Measurements from ENCODE around the gene SLC6A20. TPM values are rescaled to one million over a fixed set of nuclear protein-coding genes. Genes with fewer than 3 reads are reported as not detected.

Gene SLC6A20
- total and polyA plus RNA-seq, 2 of the 13 experiments (the other 11 are each of a cell fraction or from before 2014, with no cell fraction given): not detected

DNA sequence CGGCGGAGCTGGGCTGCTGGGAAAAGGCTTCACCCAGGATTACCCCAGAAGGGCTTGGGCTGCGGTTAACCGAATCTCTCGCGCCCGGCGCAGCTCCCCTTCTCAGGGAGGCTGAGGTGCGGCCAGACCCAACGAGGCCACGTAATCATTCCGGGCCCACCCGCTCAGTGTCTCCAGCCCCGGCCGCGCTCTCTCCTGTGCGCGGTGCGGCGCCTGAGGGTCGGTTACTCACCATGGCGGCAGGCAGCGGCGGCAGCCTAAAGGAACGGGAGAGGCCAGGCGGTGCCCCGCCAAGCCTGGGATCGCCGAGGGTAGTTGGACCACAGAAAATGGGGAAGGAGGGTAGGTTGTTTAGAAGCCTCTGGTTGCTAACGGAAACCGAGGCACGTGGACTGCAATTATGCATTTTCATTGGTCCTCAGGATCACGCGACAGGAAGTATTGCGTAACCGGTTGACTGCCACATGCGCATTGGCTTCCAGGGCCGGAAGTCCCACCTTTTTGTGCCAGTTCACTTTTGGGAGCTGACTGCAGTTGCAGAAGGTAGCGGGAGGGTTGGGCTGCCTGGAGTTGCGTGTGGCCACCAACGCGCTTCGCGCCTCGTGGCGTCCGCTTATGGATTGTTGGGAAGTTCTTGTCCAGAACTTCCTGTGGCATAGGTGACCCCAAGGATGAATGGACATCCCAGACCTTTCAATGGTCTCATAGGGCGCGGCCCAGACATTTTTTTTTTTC, 45.6 kb upstream of the SLC6A20 start, which contains the start of gene LZTFL1 (continued):
- TF ChIP-seq NRL (CRISPR knock-in tag; IDR thresholded peaks at IDR 0.05; ENCODE audit: borderline replicate concordance): 0 out of 2 replicates have a peak, but pooled peaks have one; percentile 49
- TF ChIP-seq RFXAP (CRISPR knock-in tag; IDR thresholded peaks at IDR 0.05; ENCODE audit: borderline replicate concordance): peak; percentile 61; the same call in 1 of the 2 replicates
- no peak for TF ChIP-seq ZBTB1 (CRISPR knock-in tag; IDR thresholded peaks at IDR 0.05; ENCODE audit: borderline replicate concordance)
- TF ChIP-seq MIER3 (CRISPR knock-in tag; IDR thresholded peaks at IDR 0.05; ENCODE audit: borderline replicate concordance): no peak; the same call in 1 of the 2 replicates
- TF ChIP-seq RBFOX2 (IDR thresholded peaks at IDR 0.05; ENCODE audit: low read depth, low read length): peak; percentile 74
- TF ChIP-seq FOXP4 (CRISPR knock-in tag; IDR thresholded peaks at IDR 0.05): 0 out of 2 replicates have a peak, but pooled peaks have one; percentile 15
- no peak for TF ChIP-seq SAFB2 (CRISPR knock-in tag; IDR thresholded peaks at IDR 0.05; ENCODE audit: borderline replicate concordance, low read depth)
- TF ChIP-seq ZBTB34 (CRISPR knock-in tag; IDR thresholded peaks at IDR 0.05): no peak
- peak; percentile 37; the same call in 1 of the 2 replicates for TF ChIP-seq CBFB (CRISPR knock-in tag; IDR thresholded peaks at IDR 0.05)
- TF ChIP-seq, protein P1, sequence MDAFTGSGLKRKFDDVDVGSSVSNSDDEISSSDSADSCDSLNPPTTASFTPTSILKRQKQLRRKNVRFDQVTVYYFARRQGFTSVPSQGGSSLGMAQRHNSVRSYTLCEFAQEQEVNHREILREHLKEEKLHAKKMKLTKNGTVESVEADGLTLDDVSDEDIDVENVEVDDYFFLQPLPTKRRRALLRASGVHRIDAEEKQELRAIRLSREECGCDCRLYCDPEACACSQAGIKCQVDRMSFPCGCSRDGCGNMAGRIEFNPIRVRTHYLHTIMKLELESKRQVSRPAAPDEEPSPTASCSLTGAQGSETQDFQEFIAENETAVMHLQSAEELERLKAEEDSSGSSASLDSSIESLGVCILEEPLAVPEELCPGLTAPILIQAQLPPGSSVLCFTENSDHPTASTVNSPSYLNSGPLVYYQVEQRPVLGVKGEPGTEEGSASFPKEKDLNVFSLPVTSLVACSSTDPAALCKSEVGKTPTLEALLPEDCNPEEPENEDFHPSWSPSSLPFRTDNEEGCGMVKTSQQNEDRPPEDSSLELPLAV (CRISPR knock-in tag; conservative IDR thresholded peaks at IDR 0.05; ENCODE audit: low read depth): no peak
- peak; percentile 71 for TF ChIP-seq POLR2G (IDR thresholded peaks at IDR 0.05; ENCODE audit: low read depth, low read length)
- TF ChIP-seq ISL2 (CRISPR knock-in tag; IDR thresholded peaks at IDR 0.05): peak; percentile 5
- TF ChIP-seq, protein P2, sequence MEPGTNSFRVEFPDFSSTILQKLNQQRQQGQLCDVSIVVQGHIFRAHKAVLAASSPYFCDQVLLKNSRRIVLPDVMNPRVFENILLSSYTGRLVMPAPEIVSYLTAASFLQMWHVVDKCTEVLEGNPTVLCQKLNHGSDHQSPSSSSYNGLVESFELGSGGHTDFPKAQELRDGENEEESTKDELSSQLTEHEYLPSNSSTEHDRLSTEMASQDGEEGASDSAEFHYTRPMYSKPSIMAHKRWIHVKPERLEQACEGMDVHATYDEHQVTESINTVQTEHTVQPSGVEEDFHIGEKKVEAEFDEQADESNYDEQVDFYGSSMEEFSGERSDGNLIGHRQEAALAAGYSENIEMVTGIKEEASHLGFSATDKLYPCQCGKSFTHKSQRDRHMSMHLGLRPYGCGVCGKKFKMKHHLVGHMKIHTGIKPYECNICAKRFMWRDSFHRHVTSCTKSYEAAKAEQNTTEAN (CRISPR knock-in tag; conservative IDR thresholded peaks at IDR 0.05): no peak; the same call in 1 of the 2 replicates
- TF ChIP-seq PPARG (CRISPR knock-in tag; conservative IDR thresholded peaks at IDR 0.05): no peak
- no peak for TF ChIP-seq ZNF746 (CRISPR knock-in tag; IDR thresholded peaks at IDR 0.05)
- TF ChIP-seq BRCA1 (CRISPR knock-in tag; IDR thresholded peaks at IDR 0.05): peak; percentile 48; the same call in 1 of the 2 replicates
- TF ChIP-seq ZNF280B (CRISPR knock-in tag; IDR thresholded peaks at IDR 0.05; ENCODE audit: borderline replicate concordance): 0 out of 2 replicates have a peak, but pooled peaks have one; percentile 63
